Activated T-helper 1 cell treated with anti-CD3 and anti-CD28 coated beads, Interleukin-12 subunit alpha, Interleukin-12 subunit beta, Interleukin-2, Interleukin-4 antibody, amounts not matched to agents 30 ng/mL and 10 ng/mL and 1 ng/mL, durations not matched to agents 14 hours and 24 hours and 36 hours (primary cell): ENCODE measurements around the gene CHD2. TPM values are rescaled to one million over a fixed set of nuclear protein-coding genes. Genes with fewer than 3 reads are reported as not detected.
"Not testable (repeated sequence)": the region's sequence is repeated elsewhere in the genome, so short reads cannot be mapped to it uniquely, and the experiment has no call there.

Source experiments
- DNase-seq: peaks from one replicate; pipeline ENCODE4 v3.0.0; 2021; ENCODE audit warnings: low spot score
- H3K27ac Mint-ChIP-seq: one replicate; pipeline ENCODE4 v1.8.0; 2021; ENCODE audit warnings: mild to moderate bottlenecking, mixed read lengths
- H3K27me3 Mint-ChIP-seq: one replicate; pipeline ENCODE4 v1.8.0; 2022; ENCODE audit warnings: mild to moderate bottlenecking, moderate library complexity, mixed read lengths; ENCODE audit not compliant: insufficient read depth
- H3K36me3 Mint-ChIP-seq: one replicate; pipeline ENCODE4 v1.8.0; 2021; ENCODE audit warnings: low read depth, mixed read lengths
- H3K4me1 Mint-ChIP-seq: one replicate; pipeline ENCODE4 v1.8.0; 2021; ENCODE audit warnings: low read depth, mixed read lengths
- H3K4me3 Mint-ChIP-seq: one replicate; pipeline ENCODE4 v1.8.0; 2021; ENCODE audit warnings: mild to moderate bottlenecking, moderate library complexity, mixed read lengths
- H3K9me3 Mint-ChIP-seq: one replicate; pipeline ENCODE4 v1.8.0; 2021; ENCODE audit warnings: mixed read lengths
- intact Hi-C: fragments of 100-400 bp; cut with micrococcal nuclease; formaldehyde crosslinking; loops from one replicate; pipeline ENCODE4 v1.15.1; 2024
- total RNA-seq: library from RNA; stranded (reverse); gene quantifications from 2 replicates; pipeline ENCODE4 v1.2.3, GENCODE V29; 2022

The CHD2 gene
- total RNA-seq, 1 donor from 2014 or later = 102 TPM

GRCh38 chr15:93034512-93034911, 134.4 kb downstream of the CHD2 start:
- H3K9me3 Mint-ChIP-seq = no peaks in the 10 kb centered on the region
- H3K27ac Mint-ChIP-seq = no peak overlapping the region
- no peaks in the 10 kb centered on the region for H3K36me3 Mint-ChIP-seq
- peaks cover 4% of the 10 kb centered on the region for H3K27me3 Mint-ChIP-seq
- peaks cover 18% of the 10 kb centered on the region for H3K4me1 Mint-ChIP-seq
- no peak overlapping the region for H3K4me3 Mint-ChIP-seq
- no peak for DNase-seq
- intact Hi-C loops = loop anchor here (5.0 kb wide), 1 partner anchor 963 kb away; no protein-coding TSS in a partner anchor

- H3K27me3 Mint-ChIP-seq = peaks cover 4% of the 10 kb centered on the region
- H3K9me3 Mint-ChIP-seq = no peaks in the 10 kb centered on the region
- intact Hi-C loops = no loop called here
- no peak overlapping the region for H3K27ac Mint-ChIP-seq
- no peaks in the 10 kb centered on the region for H3K36me3 Mint-ChIP-seq
- H3K4me1 Mint-ChIP-seq = peaks cover 10% of the 10 kb centered on the region
- H3K4me3 Mint-ChIP-seq = no peak overlapping the region
- no peak for DNase-seq
These were observed 135.2 kb downstream of the CHD2 start for GRCh38 chr15:93035092-93035915.

DNA sequence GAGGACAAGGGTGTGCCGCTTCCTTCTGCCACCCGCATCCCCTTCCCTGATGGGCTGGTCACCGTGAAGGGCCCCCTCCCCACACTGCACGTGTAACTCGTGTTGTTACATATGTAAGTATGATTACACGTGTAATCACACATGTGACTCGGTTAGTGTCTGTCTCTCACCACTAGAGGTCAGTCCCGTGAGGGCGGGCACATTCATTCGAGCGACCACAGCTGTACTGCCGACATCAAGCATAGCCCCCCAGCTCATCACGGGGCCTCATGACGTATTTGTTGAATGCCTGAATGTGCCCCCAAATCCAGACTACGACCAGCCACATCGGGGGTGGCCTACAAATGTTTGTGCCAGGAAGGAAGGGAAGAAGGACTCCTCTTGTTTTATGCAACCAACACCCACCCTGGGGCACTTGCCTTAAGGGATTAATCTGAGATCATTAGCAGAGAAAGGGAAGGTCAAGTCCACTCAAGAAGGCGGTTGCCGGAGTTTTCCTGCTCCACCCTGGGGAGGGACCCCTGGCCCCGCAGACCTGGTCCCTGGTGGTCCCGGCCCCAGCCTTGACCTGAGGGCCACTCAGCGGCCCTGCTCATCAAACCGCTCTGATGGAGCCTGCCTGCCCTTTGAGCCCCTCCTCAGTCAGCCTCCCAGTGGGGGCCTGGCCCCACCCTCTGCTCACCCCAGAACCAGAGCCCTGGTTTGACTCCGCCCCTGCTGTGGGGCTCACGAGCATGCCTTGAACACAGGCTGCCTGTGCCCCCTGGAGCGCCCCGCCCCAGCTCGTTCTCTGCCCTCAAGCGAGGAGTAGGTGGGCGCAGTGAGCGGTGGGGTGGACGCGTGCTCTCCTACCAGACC, 136.1 kb downstream of the CHD2 start:
- intact Hi-C loops = loop anchor here (1.0 kb wide), 1 partner anchor 1084 kb away; no protein-coding TSS in a partner anchor
- Mint-ChIP-seq H3K27me3 (peaks cover 4% of the 10 kb centered on the region), H3K4me3 (peak overlapping the region; percentile 63), H3K9me3 (no peaks in the 10 kb centered on the region), H3K36me3 (no peaks in the 10 kb centered on the region), H3K27ac (no peak overlapping the region), H3K4me1 (peaks cover 6% of the 10 kb centered on the region)
- DNase-seq = no peak

DNA sequence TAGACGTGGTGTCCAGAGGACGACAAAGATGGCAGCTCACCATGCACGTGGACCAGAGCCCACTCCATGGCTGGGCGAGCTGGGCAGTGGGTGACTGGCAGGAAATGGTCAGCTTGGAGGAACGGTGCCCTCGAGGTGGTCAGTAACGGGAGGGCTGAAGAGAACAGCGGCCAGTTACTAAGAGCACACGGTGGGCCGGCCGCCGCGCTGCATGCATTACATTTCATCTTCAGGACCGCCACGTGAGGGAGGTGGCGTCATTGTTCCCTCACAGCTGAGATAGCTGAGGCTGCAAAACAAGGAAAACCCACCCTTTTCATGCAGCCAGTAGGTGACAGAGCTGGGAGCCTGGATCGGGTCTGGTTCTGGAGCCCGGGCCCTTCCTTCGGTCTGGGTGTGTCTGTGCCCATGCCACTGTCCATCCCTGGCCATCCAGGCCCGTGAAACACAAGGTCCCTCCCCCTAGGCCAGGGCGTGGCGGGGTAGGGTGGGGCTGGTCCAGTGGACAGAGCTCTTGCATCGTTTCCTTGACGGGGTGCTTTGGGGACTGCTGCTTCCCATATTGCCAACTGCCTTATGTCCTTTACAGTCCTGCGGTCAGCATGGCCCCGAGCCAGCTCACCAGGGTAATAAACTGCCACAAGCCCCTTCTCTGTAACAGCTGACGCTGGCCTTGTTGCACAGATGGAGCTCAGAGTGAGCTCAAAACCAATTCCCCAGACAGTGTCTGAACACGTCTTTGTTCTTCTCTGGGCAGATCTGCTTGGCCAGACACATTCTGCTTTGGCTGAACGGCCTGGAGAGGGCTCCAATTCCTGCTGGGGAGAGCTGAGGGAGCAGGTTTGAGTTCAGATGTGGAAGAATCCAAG, 137.1 kb downstream of the CHD2 start:
- no peak for DNase-seq
- Mint-ChIP-seq H3K27ac (no peak overlapping the region), H3K27me3 (peaks cover 4% of the 10 kb centered on the region), H3K9me3 (no peaks in the 10 kb centered on the region), H3K4me3 (no peak overlapping the region), H3K4me1 (peaks cover 6% of the 10 kb centered on the region), H3K36me3 (no peaks in the 10 kb centered on the region)
- intact Hi-C loops = loop anchor here (1.0 kb wide), 1 partner anchor 1083 kb away; no protein-coding TSS in a partner anchor

- Mint-ChIP-seq H3K4me3 (no peak overlapping the region), H3K36me3 (no peaks in the 10 kb centered on the region), H3K27ac (no peak overlapping the region), H3K27me3 (peaks cover 5% of the 10 kb centered on the region), H3K4me1 (peaks cover 6% of the 10 kb centered on the region), H3K9me3 (no peaks in the 10 kb centered on the region)
- no peak for DNase-seq
- intact Hi-C loops = no loop called here
These were observed 137.9 kb downstream of the CHD2 start for GRCh38 chr15:93037820-93038705.

- H3K27me3 Mint-ChIP-seq, intact Hi-C loops, DNase-seq, H3K27ac Mint-ChIP-seq, H3K36me3 Mint-ChIP-seq, H3K4me3 Mint-ChIP-seq, H3K4me1 Mint-ChIP-seq, H3K9me3 Mint-ChIP-seq: not testable (repeated sequence)
These were observed 139.6 kb downstream of the CHD2 start for GRCh38 chr15:93039562-93040287.

- Mint-ChIP-seq H3K27ac (no peak overlapping the region), H3K27me3 (peaks cover 5% of the 10 kb centered on the region), H3K36me3 (no peaks in the 10 kb centered on the region), H3K4me1 (peaks cover 6% of the 10 kb centered on the region), H3K9me3 (no peaks in the 10 kb centered on the region), H3K4me3 (no peak overlapping the region)
- DNase-seq = no peak
- intact Hi-C loops = no loop called here
These were observed 140.4 kb downstream of the CHD2 start for GRCh38 chr15:93040288-93041158.

- peaks cover 10% of the 10 kb centered on the region for H3K27me3 Mint-ChIP-seq
- H3K4me1 Mint-ChIP-seq = peaks cover under 1% of the 10 kb centered on the region
These were observed 141.0 kb downstream of the CHD2 start for GRCh38 chr15:93041159-93041547.

DNA sequence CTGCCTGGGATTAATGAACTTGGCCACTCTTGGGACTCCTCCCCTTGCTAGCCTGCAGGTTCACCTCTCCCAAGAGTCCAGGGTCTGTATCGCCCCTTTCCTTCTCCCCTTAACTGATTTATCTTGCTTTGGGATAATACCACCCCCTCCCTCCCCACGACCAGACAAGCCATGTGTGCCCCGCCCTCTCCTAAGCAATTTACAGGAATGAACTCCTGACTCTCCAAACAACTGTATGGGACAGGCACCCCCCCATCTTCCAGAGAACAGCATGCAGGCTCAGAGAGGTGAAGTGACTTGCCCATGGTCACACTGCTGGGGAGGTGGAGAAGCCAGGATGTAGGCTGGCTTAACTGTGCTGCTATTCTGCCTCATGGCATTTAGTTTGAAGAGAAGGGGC, 142.1 kb downstream of the CHD2 start:
- H3K9me3 Mint-ChIP-seq = peaks cover 8% of the 10 kb centered on the region
- intact Hi-C loops = no loop called here
- H3K4me3 Mint-ChIP-seq = no peak overlapping the region
- H3K4me1 Mint-ChIP-seq = no peaks in the 10 kb centered on the region
- H3K36me3 Mint-ChIP-seq = peaks cover 6% of the 10 kb centered on the region
- no peak overlapping the region for H3K27ac Mint-ChIP-seq
- no peak for DNase-seq
- H3K27me3 Mint-ChIP-seq = peaks cover 10% of the 10 kb centered on the region

More at GRCh38 chr15:93041159-93041547, 141.0 kb downstream of the CHD2 start:
- Mint-ChIP-seq H3K4me3 (no peak overlapping the region), H3K27ac (no peak overlapping the region), H3K9me3 (peaks cover 4% of the 10 kb centered on the region), H3K36me3 (peaks cover 3% of the 10 kb centered on the region)
- intact Hi-C loops = no loop called here
- DNase-seq = no peak

GRCh38 chr15:93042691-93043378, 142.7 kb downstream of the CHD2 start:
- Mint-ChIP-seq H3K36me3 (peaks cover 6% of the 10 kb centered on the region), H3K27me3 (peaks cover 8% of the 10 kb centered on the region), H3K4me3 (no peak overlapping the region), H3K4me1 (peaks cover 5% of the 10 kb centered on the region), H3K9me3 (peaks cover 8% of the 10 kb centered on the region), H3K27ac (no peak overlapping the region)
- no peak for DNase-seq
- intact Hi-C loops = no loop called here
